Activated CD8-positive, alpha-beta T cell treated with anti-CD3 and anti-CD28 coated beads for 36 hours (primary cell): ENCODE measurements around the gene OSBPL7. TPM values are rescaled to one million over a fixed set of nuclear protein-coding genes. Genes with fewer than 3 reads are reported as not detected.

Experiments used
- ATAC-seq: fragments of 200-7000 bp; cut with Tn5 transposase; one replicate; pipeline ENCODE4 v1.10.0; 2021; ENCODE audit warnings: mild to moderate bottlenecking, moderate library complexity
- CTCF ChIA-PET: fragments of 350-600 bp; sonication (Branson Sonifier 250); formaldehyde crosslinking; loops from one replicate; lab custom pipeline; 2021; ENCODE audit warnings: antibody characterized with exemption; lab: Charles Lee
- POLR2A ChIA-PET: fragments of 350-600 bp; sonication (Branson Sonifier 250); formaldehyde crosslinking; loops from one replicate; lab custom pipeline; 2021; ENCODE audit warnings: antibody characterized with exemption; lab: Charles Lee
- DNase-seq: peaks from one replicate; pipeline ENCODE4 v3.0.0-alpha.2; 2020
- H3K27ac Mint-ChIP-seq: one replicate; pipeline ENCODE4 v1.8.0; 2021; ENCODE audit warnings: mild to moderate bottlenecking, mixed read lengths
- H3K27me3 Mint-ChIP-seq: one replicate; pipeline ENCODE4 v1.8.0; 2021; ENCODE audit warnings: mixed read lengths
- H3K36me3 Mint-ChIP-seq: one replicate; pipeline ENCODE4 v1.8.0; 2021; ENCODE audit warnings: low read depth, mixed read lengths
- H3K4me1 Mint-ChIP-seq: one replicate; pipeline ENCODE4 v1.8.0; 2021; ENCODE audit warnings: low read depth, mixed read lengths
- H3K4me3 Mint-ChIP-seq: one replicate; pipeline ENCODE4 v1.8.0; 2021; ENCODE audit warnings: mild to moderate bottlenecking, moderate library complexity, mixed read lengths
- H3K9me3 Mint-ChIP-seq: one replicate; pipeline ENCODE4 v1.8.0; 2021; ENCODE audit warnings: mixed read lengths
- CTCF ChIP-seq: fragments of 200-600 bp; IDR thresholded peaks from one replicate; pipeline ENCODE4 v1.8.0; 2022; ENCODE audit warnings: antibody characterized with exemption, mild to moderate bottlenecking
- intact Hi-C: fragments of 100-400 bp; cut with micrococcal nuclease; formaldehyde crosslinking; loops from one replicate; pipeline ENCODE4 v1.10.0; 2022
- total RNA-seq, 2 experiments: library from RNA; stranded (reverse); gene quantifications; one replicate each; pipeline ENCODE4 v1.2.3, GENCODE V29; 2021

The OSBPL7 gene
- total RNA-seq, 2 experiments from 2014 or later, result 18.0 to 19.8 TPM

DNA sequence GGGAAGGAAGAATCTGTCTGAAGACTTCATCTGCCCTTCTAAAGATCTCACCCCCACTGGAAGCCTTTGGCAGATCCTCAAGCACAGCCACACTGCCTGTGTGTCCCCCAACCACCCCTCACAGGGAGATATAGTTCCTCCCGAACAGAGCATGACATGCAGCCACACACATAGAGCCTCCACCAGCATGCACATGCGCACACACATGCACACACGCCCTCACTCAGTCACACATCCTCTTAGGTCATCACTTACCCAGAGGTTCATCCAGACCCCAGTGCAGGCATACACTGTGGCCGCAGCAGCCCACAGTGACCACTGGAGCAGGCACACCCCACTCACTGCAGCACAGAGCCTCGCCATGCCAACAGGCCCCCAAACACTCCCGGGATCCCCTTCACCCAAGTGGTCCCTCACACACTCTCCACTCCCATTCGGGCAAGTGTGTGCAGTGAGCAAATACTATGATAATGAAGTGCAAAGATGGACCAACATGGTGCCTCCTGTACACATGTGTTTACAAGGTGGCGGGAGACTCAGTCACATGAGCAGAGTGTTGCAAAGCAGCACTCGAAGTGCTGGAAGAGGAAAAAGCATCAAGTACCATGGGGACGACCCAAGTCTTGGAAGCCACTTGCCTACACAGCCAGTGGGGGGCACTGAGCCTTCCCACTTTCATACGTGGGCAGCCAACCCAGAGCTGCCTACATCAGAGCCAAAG is 46.4 kb upstream of the OSBPL7 start:
- TF ChIP-seq CTCF, result no peak
- CTCF ChIA-PET, result no interaction called here
- no peak for DNase-seq
- no peak for ATAC-seq
- intact Hi-C loops, result no loop called here
- peaks cover 8% of the 10 kb centered on the region for H3K4me1 Mint-ChIP-seq
- H3K9me3 Mint-ChIP-seq, result no peaks in the 10 kb centered on the region
- H3K27ac Mint-ChIP-seq, result no peak overlapping the region
- no peaks in the 10 kb centered on the region for H3K36me3 Mint-ChIP-seq
- POLR2A ChIA-PET, result no interaction called here
- H3K27me3 Mint-ChIP-seq, result peaks cover 24% of the 10 kb centered on the region
- no peak overlapping the region for H3K4me3 Mint-ChIP-seq

DNA sequence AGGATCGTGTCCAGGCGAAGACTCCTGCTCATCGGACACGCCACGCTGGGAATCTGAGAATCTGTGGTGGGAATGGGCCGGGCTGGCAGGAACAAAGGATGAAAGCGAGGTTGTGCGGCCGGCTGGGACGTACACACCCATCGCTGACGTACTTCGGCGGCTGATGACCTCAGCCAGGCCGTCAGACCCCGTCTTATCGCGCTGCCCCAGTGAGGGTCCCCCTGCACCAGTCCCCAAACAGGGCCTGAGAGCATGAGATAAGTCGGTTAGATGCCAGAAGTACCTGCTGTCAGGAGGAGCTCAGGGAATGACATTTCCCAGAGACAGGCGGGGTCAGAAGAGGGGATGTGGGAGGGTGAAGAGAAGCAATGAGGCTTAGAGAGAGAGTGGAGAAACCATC is 45.3 kb upstream of the OSBPL7 start:
- H3K4me3 Mint-ChIP-seq, result no peak overlapping the region
- POLR2A ChIA-PET, result no interaction called here
- H3K4me1 Mint-ChIP-seq, result peaks cover 12% of the 10 kb centered on the region
- H3K27me3 Mint-ChIP-seq, result peaks cover 21% of the 10 kb centered on the region
- no peak overlapping the region for H3K27ac Mint-ChIP-seq
- DNase-seq (no peak), ATAC-seq (no peak)
- intact Hi-C loops, result no loop called here
- TF ChIP-seq CTCF, result no peak
- CTCF ChIA-PET, result no interaction called here
- no peaks in the 10 kb centered on the region for H3K9me3 Mint-ChIP-seq
- no peaks in the 10 kb centered on the region for H3K36me3 Mint-ChIP-seq

DNA sequence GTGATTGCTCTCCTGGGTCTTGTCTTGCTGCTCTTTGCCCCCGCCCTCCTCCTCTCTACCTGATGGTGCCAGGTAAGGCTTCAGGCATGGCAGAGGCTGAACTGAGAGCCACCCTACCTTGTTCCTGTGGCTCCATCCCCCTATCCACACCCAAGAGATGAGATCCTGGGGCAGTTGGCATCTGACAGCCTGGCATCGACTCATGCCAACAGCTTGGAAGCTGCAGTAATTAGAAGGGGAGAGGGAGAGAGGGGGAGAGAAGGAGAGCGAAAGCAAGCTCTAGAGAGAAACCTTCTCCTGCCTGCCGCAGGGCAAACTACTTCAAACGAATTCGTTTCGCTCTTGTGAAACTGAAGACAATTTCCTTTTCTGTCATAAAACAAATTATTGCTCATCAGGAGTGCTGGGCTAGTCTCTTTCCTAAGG is 43.2 kb upstream of the OSBPL7 start:
- ChIA-PET CTCF (interaction anchor here (1.2 to 1.7 kb wide), 4 partner anchors 17 to 25 kb away, joined by 3 to 6 read pairs (median 5); partner anchors contain the start of gene SCRN2), POLR2A (no interaction called here)
- Mint-ChIP-seq H3K4me1 (peaks cover 12% of the 10 kb centered on the region), H3K36me3 (no peaks in the 10 kb centered on the region), H3K4me3 (no peak overlapping the region), H3K27me3 (peaks cover 10% of the 10 kb centered on the region), H3K27ac (no peak overlapping the region), H3K9me3 (no peaks in the 10 kb centered on the region)
- ATAC-seq (no peak), DNase-seq (no peak)
- no peak for TF ChIP-seq CTCF
- intact Hi-C loops, result no loop called here

DNA sequence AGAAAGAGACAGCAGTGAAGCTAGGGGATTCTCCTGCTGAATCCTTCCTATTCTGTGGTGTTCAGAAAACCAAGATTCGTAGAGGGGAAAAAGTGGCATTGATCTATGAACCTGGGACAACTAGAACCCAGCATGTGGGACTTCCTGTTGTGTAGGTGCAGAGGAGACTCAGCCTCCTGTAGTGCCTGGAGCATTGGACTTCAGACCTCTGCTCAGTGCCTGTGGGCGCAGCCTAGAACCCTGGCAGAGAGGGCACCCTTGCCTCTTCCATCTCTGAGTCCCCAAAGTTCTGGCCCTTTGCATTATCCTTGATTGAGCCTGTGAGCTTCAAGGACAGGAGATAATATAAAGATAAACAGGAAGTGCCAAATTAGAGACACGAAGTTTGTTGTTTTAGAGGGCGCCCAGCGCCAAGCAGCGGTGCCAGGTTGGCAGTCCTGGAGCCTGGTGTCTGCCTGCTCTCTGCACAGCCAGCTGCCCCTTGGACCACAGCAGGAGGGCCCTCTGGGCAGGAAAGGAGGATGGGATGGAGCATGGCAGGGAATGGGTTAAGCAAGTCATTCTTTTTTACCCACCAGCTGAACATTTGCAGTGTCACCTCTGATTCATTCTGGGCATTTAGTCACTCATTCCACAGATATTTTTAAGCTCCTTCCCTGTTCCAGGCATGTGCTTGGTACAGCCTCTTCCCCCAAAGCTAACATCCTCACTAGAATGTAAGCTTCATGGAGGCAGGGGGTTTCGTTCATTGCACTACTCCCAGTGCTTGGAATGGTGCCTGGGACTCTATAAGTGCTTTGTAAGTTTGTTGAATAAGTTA is 41.2 kb upstream of the OSBPL7 start:
- peaks cover 12% of the 10 kb centered on the region for H3K4me1 Mint-ChIP-seq
- no peak overlapping the region for H3K27ac Mint-ChIP-seq
- no peak for TF ChIP-seq CTCF
- H3K27me3 Mint-ChIP-seq, result peaks cover 13% of the 10 kb centered on the region
- H3K4me3 Mint-ChIP-seq, result no peak overlapping the region
- no peak for DNase-seq
- ChIA-PET POLR2A (interaction anchor here (1.2 kb wide), 1 partner anchor 20 kb away, joined by 3 read pairs; no protein-coding TSS in a partner anchor), CTCF (interaction anchor here (1.3 to 4.9 kb wide), 2 partner anchors 21 to 22 kb away, joined by 3 to 20 read pairs; partner anchors contain the start of gene SCRN2)
- ATAC-seq, result no peak
- H3K9me3 Mint-ChIP-seq, result no peaks in the 10 kb centered on the region
- H3K36me3 Mint-ChIP-seq, result no peaks in the 10 kb centered on the region
- intact Hi-C loops, result no loop called here
